ENCODE results near the gene GBE1. TPM values are rescaled to one million over a fixed set of nuclear protein-coding genes. Genes with fewer than 3 reads are reported as not detected.
"Not testable (repeated sequence)": the region's sequence is repeated elsewhere in the genome, so short reads cannot be mapped to it uniquely, and the experiment has no call there.

The GBE1 gene
- total and polyA plus RNA-seq, 9 of the 15 experiments (the other 6 are each of a cell fraction or from before 2014, with no cell fraction given), result 7.9 to 25.6 (median 13.1) TPM

GRCh38 chr3:81747280-81747679 is 14.2 kb downstream of the GBE1 start:
- intact Hi-C loops (cut with micrococcal nuclease); in situ Hi-C loops (cut with MboI); CTCF ChIA-PET (ENCODE audit: low intra/inter-chr PET ratio); H3K36me3 ChIP-seq (ENCODE audit: control insufficient read depth, insufficient read depth, low read length); H3K9me1 ChIP-seq (ENCODE audit: control insufficient read depth, insufficient read depth, low read length); H3K9me3 ChIP-seq (replicated peaks; ENCODE audit: control insufficient read depth, insufficient read depth, low read depth, low read length); BruUV-seq (replicated peaks); H4K20me1 ChIP-seq (replicated peaks; ENCODE audit: control insufficient read depth, insufficient read depth, low read length); H2AFZ ChIP-seq (ENCODE audit: low read depth, low read length); H3K79me2 ChIP-seq (ENCODE audit: control insufficient read depth, insufficient read depth, low read length); H3K9ac ChIP-seq (ENCODE audit: insufficient read depth in 1 of 2, low read depth in 2 of 2, low read length in 2 of 2); H3K4me3 ChIP-seq; FAIRE-seq; DNase-seq (ENCODE audit: extremely low read depth in 1 of 4, low spot score in 3 of 4); H3K27me3 ChIP-seq (ENCODE audit: control insufficient read depth in 2 of 2, insufficient read depth in 2 of 2, low read length in 2 of 2); ATAC-seq; H3K27ac ChIP-seq (ENCODE audit: extremely low read depth, low read depth, low read length); H3K4me2 ChIP-seq (ENCODE audit: insufficient read depth, low read length): not testable (repeated sequence)
- H3K4me1 ChIP-seq (replicated peaks in 1 of 2; ENCODE audit: control insufficient read depth in 2 of 2, insufficient read depth in 2 of 2, low read length in 2 of 2), result peaks cover 0 to 22% of the 10 kb centered on the region in 2 experiments; a peak in 4 of 5 replicates
- WGBS (ENCODE audit: insufficient coverage, low coverage, missing lambda C conversion rate), result 90% methylated on average over 4 of the region's 4 CpGs
- POLR2A ChIA-PET, result interaction anchor here (0.6 to 2.6 kb wide), 3 partner anchors 13 to 312 kb away, joined by 3 to 7 read pairs (median 4); no protein-coding TSS in a partner anchor

GRCh38 chr3:81744366-81744765 is 17.1 kb downstream of the GBE1 start:
- H3K27ac ChIP-seq (ENCODE audit: extremely low read depth, low read depth, low read length), result peak overlapping the region; percentile 77; the same call in 2 of the 3 replicates
- H3K27me3 ChIP-seq (ENCODE audit: control insufficient read depth in 2 of 2, insufficient read depth in 2 of 2, low read length in 2 of 2), result no peaks in the 10 kb centered on the region
- POLR2A ChIA-PET, result interaction anchor here (0.7 to 2.1 kb wide), 3 partner anchors 16 to 19 kb away, joined by 3 to 5 read pairs (median 4); partner anchors contain the start of gene GBE1
- in situ Hi-C loops (cut with MboI), result no loop called here
- DNase-seq (ENCODE audit: extremely low read depth in 1 of 4, low spot score in 3 of 4) (peak in 3 of 4 experiments; percentile 7 to 38 (median 12)), FAIRE-seq (peak; percentile 23), ATAC-seq (peak; percentile 62)
- H3K4me2 ChIP-seq (ENCODE audit: insufficient read depth, low read length), result no peak overlapping the region
- no peaks in the 10 kb centered on the region for H3K9me1 ChIP-seq (ENCODE audit: control insufficient read depth, insufficient read depth, low read length)
- no peak overlapping the region for H3K4me3 ChIP-seq
- H4K20me1 ChIP-seq (replicated peaks; ENCODE audit: control insufficient read depth, insufficient read depth, low read length), result no peaks in the 10 kb centered on the region
- H2AFZ ChIP-seq (ENCODE audit: low read depth, low read length), result no peak overlapping the region
- intact Hi-C loops (cut with micrococcal nuclease), result no loop called here
- CTCF ChIA-PET (ENCODE audit: low intra/inter-chr PET ratio), result no interaction called here
- H3K36me3 ChIP-seq (ENCODE audit: control insufficient read depth, insufficient read depth, low read length), result no peaks in the 10 kb centered on the region
- H3K9me3 ChIP-seq (replicated peaks; ENCODE audit: control insufficient read depth, insufficient read depth, low read depth, low read length), result no peaks in the 10 kb centered on the region
- 0 out of 4 replicates have a peak overlapping the region, but pooled peaks of 1 of the 2 experiments have one; percentile 22 for H3K9ac ChIP-seq (ENCODE audit: insufficient read depth in 1 of 2, low read depth in 2 of 2, low read length in 2 of 2)
- peaks cover 0 to 22% of the 10 kb centered on the region in 2 experiments; a peak in 4 of 5 replicates for H3K4me1 ChIP-seq (replicated peaks in 1 of 2; ENCODE audit: control insufficient read depth in 2 of 2, insufficient read depth in 2 of 2, low read length in 2 of 2)
- H3K79me2 ChIP-seq (ENCODE audit: control insufficient read depth, insufficient read depth, low read length), result 0 out of 3 replicates have a peak, but pooled peaks cover 10% of the 10 kb centered on the region
- no TSS peak for BruUV-seq (replicated peaks)
- TF ChIP-seq ZNF121 (CRISPR knock-in tag; conservative IDR thresholded peaks at IDR 0.05) (no peak), L3MBTL2 (IDR thresholded peaks at IDR 0.05) (no peak), DNMT1 (IDR thresholded peaks at IDR 0.05) (no peak), CEBPB (tag; IDR thresholded peaks at IDR 0.05) (peak; percentile 41; the same call in 1 of the 2 replicates), CTCF (IDR thresholded peaks at IDR 0.05 in 2 of 3, conservative IDR thresholded peaks at IDR 0.05 in 1 of 3; ENCODE audit: insufficient read depth in 2 of 3, low read depth in 1 of 3, low read length in 3 of 3) (no peak), HDAC8 (tag; IDR thresholded peaks at IDR 0.05) (no peak), ZNF507 (tag; conservative IDR thresholded peaks at IDR 0.05) (no peak), ZNF586 (CRISPR knock-in tag; conservative IDR thresholded peaks at IDR 0.05) (no peak), TCFL5 (CRISPR knock-in tag; conservative IDR thresholded peaks at IDR 0.05) (no peak), CBFA2T2 (conservative IDR thresholded peaks at IDR 0.05) (peak; percentile 20; the same call in 1 of the 2 replicates)
